ENCODE data around the gene SCYGR3.
"Not testable (repeated sequence)": the region's sequence is repeated elsewhere in the genome, so short reads cannot be mapped to it uniquely, and the experiment has no call there.

Gene SCYGR3

GRCh38 chr2:227598835-227599503 lies 15.7 kb downstream of the SCYGR3 start, which contains the start of gene SCYGR2:
SCYGR2 (plus strand) TSS chr2:227598893; CDS start chr2:227598893, 0 bp downstream.
- H3K4me1 Mint-ChIP-seq; ATAC-seq; H3K4me3 Mint-ChIP-seq; DNase-seq; H3K9me3 Mint-ChIP-seq; H3K36me3 Mint-ChIP-seq (ENCODE audit: low read depth); H3K27ac Mint-ChIP-seq: not testable (repeated sequence)
- H3K27me3 Mint-ChIP-seq: peaks cover 38% of the 10 kb centered on the region

- ATAC-seq (no peak), DNase-seq (no peak)
- H3K27ac Mint-ChIP-seq: no peak overlapping the region
- H3K9me3 Mint-ChIP-seq: no peaks in the 10 kb centered on the region
- peaks cover 41% of the 10 kb centered on the region for H3K27me3 Mint-ChIP-seq
- H3K36me3 Mint-ChIP-seq (ENCODE audit: low read depth): no peaks in the 10 kb centered on the region
- no peak overlapping the region for H3K4me3 Mint-ChIP-seq
- H3K4me1 Mint-ChIP-seq: no peaks in the 10 kb centered on the region
Measured at GRCh38 chr2:227597998-227598397, 16.6 kb downstream of the SCYGR3 start.

GRCh38 chr2:227597036-227597435 lies 17.6 kb downstream of the SCYGR3 start:
- no peaks in the 10 kb centered on the region for H3K36me3 Mint-ChIP-seq (ENCODE audit: low read depth)
- H3K9me3 Mint-ChIP-seq: no peaks in the 10 kb centered on the region
- H3K27ac Mint-ChIP-seq: no peak overlapping the region
- no peak overlapping the region for H3K4me3 Mint-ChIP-seq
- H3K4me1 Mint-ChIP-seq: no peaks in the 10 kb centered on the region
- H3K27me3 Mint-ChIP-seq: peaks cover 45% of the 10 kb centered on the region
- no peak for DNase-seq
- ATAC-seq: no peak

- DNase-seq: no peak
- H3K27me3 Mint-ChIP-seq: peaks cover 41% of the 10 kb centered on the region
- no peak overlapping the region for H3K27ac Mint-ChIP-seq
- no peak for ATAC-seq
- no peaks in the 10 kb centered on the region for H3K36me3 Mint-ChIP-seq (ENCODE audit: low read depth)
- no peak overlapping the region for H3K4me3 Mint-ChIP-seq
- no peaks in the 10 kb centered on the region for H3K4me1 Mint-ChIP-seq
- H3K9me3 Mint-ChIP-seq: no peaks in the 10 kb centered on the region
Measured at GRCh38 chr2:227595797-227596196, 18.8 kb downstream of the SCYGR3 start.

- Mint-ChIP-seq H3K36me3 (ENCODE audit: low read depth) (no peaks in the 10 kb centered on the region), H3K9me3 (no peaks in the 10 kb centered on the region), H3K4me3 (no peak overlapping the region), H3K4me1 (no peaks in the 10 kb centered on the region), H3K27me3 (peaks cover 58% of the 10 kb centered on the region), H3K27ac (no peak overlapping the region)
- no peak for DNase-seq
- ATAC-seq: no peak
Measured at GRCh38 chr2:227592694-227593387, 21.8 kb downstream of the SCYGR3 start.

GRCh38 chr2:227582369-227582768 lies 32.3 kb downstream of the SCYGR3 start:
- H3K4me3 Mint-ChIP-seq: no peak overlapping the region
- H3K27ac Mint-ChIP-seq: no peak overlapping the region
- no peak for ATAC-seq
- no peak for DNase-seq
- peaks cover 18% of the 10 kb centered on the region for H3K27me3 Mint-ChIP-seq
- peaks cover 13% of the 10 kb centered on the region for H3K9me3 Mint-ChIP-seq
- no peaks in the 10 kb centered on the region for H3K4me1 Mint-ChIP-seq
- H3K36me3 Mint-ChIP-seq (ENCODE audit: low read depth): peaks cover 5% of the 10 kb centered on the region

GRCh38 chr2:227579791-227580190 lies 34.8 kb downstream of the SCYGR3 start:
- no peak for DNase-seq
- Mint-ChIP-seq H3K27me3 (peaks cover 21% of the 10 kb centered on the region), H3K9me3 (peaks cover 13% of the 10 kb centered on the region), H3K27ac (no peak overlapping the region), H3K36me3 (ENCODE audit: low read depth) (peaks cover 5% of the 10 kb centered on the region), H3K4me3 (no peak overlapping the region), H3K4me1 (no peaks in the 10 kb centered on the region)
- no peak for ATAC-seq

- ATAC-seq (no peak), DNase-seq (no peak)
- Mint-ChIP-seq H3K36me3 (ENCODE audit: low read depth) (peaks cover 5% of the 10 kb centered on the region), H3K27ac (no peak overlapping the region), H3K27me3 (peaks cover 18% of the 10 kb centered on the region), H3K9me3 (peaks cover 13% of the 10 kb centered on the region), H3K4me3 (no peak overlapping the region), H3K4me1 (no peaks in the 10 kb centered on the region)
Measured at GRCh38 chr2:227578642-227579041, 36.0 kb downstream of the SCYGR3 start.

- ATAC-seq: no peak
- no peak for DNase-seq
- H3K4me3 Mint-ChIP-seq: no peak overlapping the region
- H3K4me1 Mint-ChIP-seq: no peaks in the 10 kb centered on the region
- H3K9me3 Mint-ChIP-seq: peaks cover 9% of the 10 kb centered on the region
- peaks cover 2% of the 10 kb centered on the region for H3K36me3 Mint-ChIP-seq (ENCODE audit: low read depth)
- no peak overlapping the region for H3K27ac Mint-ChIP-seq
- H3K27me3 Mint-ChIP-seq: peaks cover 20% of the 10 kb centered on the region
Measured at GRCh38 chr2:227577555-227577954, 37.1 kb downstream of the SCYGR3 start.

- Mint-ChIP-seq H3K27me3 (peaks cover 18% of the 10 kb centered on the region), H3K36me3 (ENCODE audit: low read depth) (no peaks in the 10 kb centered on the region), H3K4me3 (no peak overlapping the region), H3K27ac (no peak overlapping the region), H3K9me3 (peaks cover 2% of the 10 kb centered on the region), H3K4me1 (no peaks in the 10 kb centered on the region)
- DNase-seq: no peak
- ATAC-seq: no peak
Measured at GRCh38 chr2:227576812-227577211, 37.8 kb downstream of the SCYGR3 start.

GRCh38 chr2:227576110-227576509 lies 38.5 kb downstream of the SCYGR3 start:
- H3K36me3 Mint-ChIP-seq (ENCODE audit: low read depth): no peaks in the 10 kb centered on the region
- no peak overlapping the region for H3K27ac Mint-ChIP-seq
- H3K9me3 Mint-ChIP-seq: no peaks in the 10 kb centered on the region
- DNase-seq: no peak
- H3K4me3 Mint-ChIP-seq: no peak overlapping the region
- peaks cover 14% of the 10 kb centered on the region for H3K27me3 Mint-ChIP-seq
- no peak for ATAC-seq
- no peaks in the 10 kb centered on the region for H3K4me1 Mint-ChIP-seq

GRCh38 chr2:227570615-227571014 lies 44.0 kb downstream of the SCYGR3 start:
- H3K36me3 Mint-ChIP-seq (ENCODE audit: low read depth): peaks cover 3% of the 10 kb centered on the region
- DNase-seq (no peak), ATAC-seq (no peak)
- H3K4me1 Mint-ChIP-seq: no peaks in the 10 kb centered on the region
- H3K9me3 Mint-ChIP-seq: no peaks in the 10 kb centered on the region
- no peak overlapping the region for H3K27ac Mint-ChIP-seq
- H3K27me3 Mint-ChIP-seq: peaks cover 2% of the 10 kb centered on the region
- no peak overlapping the region for H3K4me3 Mint-ChIP-seq

GRCh38 chr2:227568852-227569169 lies 45.8 kb downstream of the SCYGR3 start:
- ATAC-seq (no peak), DNase-seq (no peak)
- Mint-ChIP-seq H3K4me3 (no peak overlapping the region), H3K36me3 (ENCODE audit: low read depth) (peaks cover 3% of the 10 kb centered on the region), H3K27ac (no peak overlapping the region), H3K27me3 (peaks cover 2% of the 10 kb centered on the region), H3K9me3 (no peaks in the 10 kb centered on the region), H3K4me1 (no peaks in the 10 kb centered on the region)

GRCh38 chr2:227566012-227566411 lies 48.6 kb downstream of the SCYGR3 start:
- no peaks in the 10 kb centered on the region for H3K4me1 Mint-ChIP-seq
- H3K27me3 Mint-ChIP-seq: no peaks in the 10 kb centered on the region
- ATAC-seq (no peak), DNase-seq (no peak)
- H3K9me3 Mint-ChIP-seq: no peaks in the 10 kb centered on the region
- peaks cover 11% of the 10 kb centered on the region for H3K36me3 Mint-ChIP-seq (ENCODE audit: low read depth)
- no peak overlapping the region for H3K27ac Mint-ChIP-seq
- H3K4me3 Mint-ChIP-seq: no peak overlapping the region

GRCh38 chr2:227565080-227565479 lies 49.6 kb downstream of the SCYGR3 start:
- H3K36me3 Mint-ChIP-seq (ENCODE audit: low read depth): peaks cover 16% of the 10 kb centered on the region
- no peaks in the 10 kb centered on the region for H3K4me1 Mint-ChIP-seq
- DNase-seq: no peak
- ATAC-seq: no peak
- H3K27ac Mint-ChIP-seq: no peak overlapping the region
- no peaks in the 10 kb centered on the region for H3K27me3 Mint-ChIP-seq
- no peak overlapping the region for H3K4me3 Mint-ChIP-seq
- no peaks in the 10 kb centered on the region for H3K9me3 Mint-ChIP-seq

Data from activated naive CD8-positive, alpha-beta T cell treated with anti-CD3 and anti-CD28 coated beads, Interleukin-2, amount 50 U/mL, for 24 hours (primary cell).